Transverse colon (tissue), 4 donors: ENCODE data around the gene PRG2.

Experiments
- POLR2A ChIP-seq: fragments of 450-650 bp; IDR thresholded peaks from one replicate; pipeline ENCODE4 v1.6.1; 2016; ENCODE audit warnings: antibody characterized with exemption, mild to moderate bottlenecking, moderate library complexity
- POLR2AphosphoS5 ChIP-seq, 3 donors: sonication (generic); formaldehyde crosslinking; IDR thresholded peaks; one replicate each; pipeline ENCODE4 v1.6.1; 2016; ENCODE audit warnings: antibody characterized with exemption in 3 of 3
- TF ChIP-seq, protein P1 (sequence below), 5 experiments: fragments of 200-600 bp in 3 of 5; fragments of 450-650 bp in 2 of 5; sonication (generic) in 3 of 5; IDR thresholded peaks; 1 replicate in 2 of 5; 2 replicates in 3 of 5; pipeline ENCODE4 v1.5.1; 2016 to 2017; ENCODE audit warnings: antibody characterized with exemption in 5 of 5, inconsistent platforms in 3 of 5, mild to moderate bottlenecking in 2 of 5, moderate library complexity in 1 of 5

DNA sequence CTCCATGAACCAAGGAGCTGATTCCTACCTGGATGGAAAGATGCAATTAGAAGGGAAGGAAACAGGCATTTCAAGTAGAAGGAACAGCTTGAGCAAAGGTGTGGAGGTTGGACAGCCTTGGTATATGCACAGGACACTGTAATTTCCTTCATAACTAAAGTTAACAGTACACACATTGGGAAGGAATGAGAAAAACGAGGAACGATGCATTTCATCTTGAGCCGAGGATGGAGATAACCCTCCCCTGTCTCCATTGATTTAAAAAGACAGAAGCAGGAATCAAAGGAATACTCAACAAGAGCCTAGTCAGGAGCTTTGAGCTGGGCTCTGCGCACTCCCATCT is 2.3 kb upstream of the PRG2 start:
- TF ChIP-seq, protein P1, sequence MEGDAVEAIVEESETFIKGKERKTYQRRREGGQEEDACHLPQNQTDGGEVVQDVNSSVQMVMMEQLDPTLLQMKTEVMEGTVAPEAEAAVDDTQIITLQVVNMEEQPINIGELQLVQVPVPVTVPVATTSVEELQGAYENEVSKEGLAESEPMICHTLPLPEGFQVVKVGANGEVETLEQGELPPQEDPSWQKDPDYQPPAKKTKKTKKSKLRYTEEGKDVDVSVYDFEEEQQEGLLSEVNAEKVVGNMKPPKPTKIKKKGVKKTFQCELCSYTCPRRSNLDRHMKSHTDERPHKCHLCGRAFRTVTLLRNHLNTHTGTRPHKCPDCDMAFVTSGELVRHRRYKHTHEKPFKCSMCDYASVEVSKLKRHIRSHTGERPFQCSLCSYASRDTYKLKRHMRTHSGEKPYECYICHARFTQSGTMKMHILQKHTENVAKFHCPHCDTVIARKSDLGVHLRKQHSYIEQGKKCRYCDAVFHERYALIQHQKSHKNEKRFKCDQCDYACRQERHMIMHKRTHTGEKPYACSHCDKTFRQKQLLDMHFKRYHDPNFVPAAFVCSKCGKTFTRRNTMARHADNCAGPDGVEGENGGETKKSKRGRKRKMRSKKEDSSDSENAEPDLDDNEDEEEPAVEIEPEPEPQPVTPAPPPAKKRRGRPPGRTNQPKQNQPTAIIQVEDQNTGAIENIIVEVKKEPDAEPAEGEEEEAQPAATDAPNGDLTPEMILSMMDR (IDR thresholded peaks at IDR 0.05), result no peak
- TF ChIP-seq POLR2AphosphoS5 (IDR thresholded peaks at IDR 0.05) (no peak), POLR2A (no peak)
